Left ventricle myocardium inferior (tissue), 1 donor: ENCODE measurements around the gene PTBP2. TPM values are rescaled to one million over a fixed set of nuclear protein-coding genes. Genes with fewer than 3 reads are reported as not detected.

Source experiments
- DNase-seq: peaks from one replicate; pipeline ENCODE4 v3.0.0-alpha.2; 2020
- H3K27ac ChIP-seq: fragments of 200-600 bp; replicated peaks from 2 replicates; pipeline ENCODE4 v1.8.0; 2021
- H3K27me3 ChIP-seq: fragments of 200-600 bp; 2 replicates; pipeline ENCODE4 v1.8.0; 2021; ENCODE audit warnings: low read depth
- H3K36me3 ChIP-seq: fragments of 200-600 bp; 2 replicates; pipeline ENCODE4 v1.8.0; 2021
- H3K4me1 ChIP-seq: fragments of 200-600 bp; 2 replicates; pipeline ENCODE4 v1.8.0; 2021
- H3K4me3 ChIP-seq: fragments of 200-600 bp; 2 replicates; pipeline ENCODE4 v1.8.0; 2021; ENCODE audit warnings: mild to moderate bottlenecking, moderate library complexity
- H3K9me3 ChIP-seq: fragments of 200-600 bp; replicated peaks from 2 replicates; pipeline ENCODE4 v1.8.0; 2021
- CTCF ChIP-seq: fragments of 200-600 bp; IDR thresholded peaks from 2 replicates; pipeline ENCODE4 v1.8.0; 2021; ENCODE audit warnings: antibody characterized with exemption, mild to moderate bottlenecking, borderline replicate concordance
- intact Hi-C: fragments of 100-400 bp; cut with micrococcal nuclease; formaldehyde crosslinking; loops from one replicate; pipeline ENCODE4 v1.11.0; 2022
- total RNA-seq: library from RNA; stranded (reverse); fragmentation: NEBNext Ultra II Directional; extraction: Animal tissue kit (Norgen Biotek cat#: 25700); gene quantifications from one replicate; pipeline ENCODE4 v1.2.1, GENCODE V29; 2021
- donor health status: DM: no; HTN: yes; CAD: no; lungs with severe emphysema.

Gene PTBP2
- total RNA-seq, 1 donor from 2014 or later, result 10.3 TPM

- no peak for DNase-seq
- intact Hi-C loops, result no loop called here
- TF ChIP-seq CTCF, result no peak
- Histone ChIP-seq H3K4me3 (no peak overlapping the region), H3K9me3 (no peaks in the 10 kb centered on the region), H3K27ac (no peak overlapping the region), H3K27me3 (no peaks in the 10 kb centered on the region), H3K36me3 (no peaks in the 10 kb centered on the region), H3K4me1 (no peaks in the 10 kb centered on the region)
These were observed 13.1 kb upstream of the PTBP2 start for GRCh38 chr1:96708482-96708881.

GRCh38 chr1:96710708-96711477 lies 10.7 kb upstream of the PTBP2 start:
- Histone ChIP-seq H3K9me3 (no peaks in the 10 kb centered on the region), H3K4me1 (no peaks in the 10 kb centered on the region), H3K27me3 (no peaks in the 10 kb centered on the region), H3K36me3 (no peaks in the 10 kb centered on the region), H3K27ac (no peak overlapping the region), H3K4me3 (no peak overlapping the region)
- no peak for TF ChIP-seq CTCF
- DNase-seq, result no peak
- intact Hi-C loops, result no loop called here

GRCh38 chr1:96713649-96714048 lies 7.9 kb upstream of the PTBP2 start:
- no peak overlapping the region for H3K4me3 ChIP-seq

GRCh38 chr1:96714881-96715280 lies 6.7 kb upstream of the PTBP2 start:
- no peak for TF ChIP-seq CTCF
- no peak overlapping the region for H3K4me3 ChIP-seq
- H3K27ac ChIP-seq, result no peak overlapping the region
- H3K4me1 ChIP-seq, result no peaks in the 10 kb centered on the region
- intact Hi-C loops, result no loop called here
- no peaks in the 10 kb centered on the region for H3K27me3 ChIP-seq
- no peaks in the 10 kb centered on the region for H3K36me3 ChIP-seq
- H3K9me3 ChIP-seq, result no peaks in the 10 kb centered on the region
- no peak for DNase-seq

More at GRCh38 chr1:96713649-96714048, 7.9 kb upstream of the PTBP2 start:
- intact Hi-C loops, result no loop called here
- no peak overlapping the region for H3K27ac ChIP-seq
- no peaks in the 10 kb centered on the region for H3K27me3 ChIP-seq
- no peaks in the 10 kb centered on the region for H3K9me3 ChIP-seq
- no peaks in the 10 kb centered on the region for H3K4me1 ChIP-seq
- TF ChIP-seq CTCF, result no peak
- DNase-seq, result no peak
- H3K36me3 ChIP-seq, result no peaks in the 10 kb centered on the region

GRCh38 chr1:96715482-96715881 lies 6.1 kb upstream of the PTBP2 start:
- Histone ChIP-seq H3K4me1 (no peaks in the 10 kb centered on the region), H3K9me3 (no peaks in the 10 kb centered on the region), H3K4me3 (no peak overlapping the region), H3K36me3 (no peaks in the 10 kb centered on the region), H3K27ac (no peak overlapping the region), H3K27me3 (no peaks in the 10 kb centered on the region)
- DNase-seq, result no peak
- TF ChIP-seq CTCF, result no peak
- intact Hi-C loops, result no loop called here
